Mesenchymal stem cell (in vitro differentiated cells and primary cell): Measurements from ENCODE around the gene RNF123.

Experiments
- DNase-seq: peaks from one replicate; pipeline ENCODE4 v3.0.0-alpha.2; 2013
- H2AFZ ChIP-seq: one replicate; pipeline ENCODE4 v1.6.1; 2013; ENCODE audit warnings: low read depth, mild to moderate bottlenecking, control low read depth, inconsistent platforms, low read length, moderate library complexity
- H2AK5ac ChIP-seq: 2 replicates; pipeline ENCODE4 v1.6.1; 2013; ENCODE audit warnings: low read length, moderate library complexity, mild to moderate bottlenecking, inconsistent platforms; ENCODE audit not compliant: severe bottlenecking
- H2BK120ac ChIP-seq: one replicate; pipeline ENCODE4 v1.6.1; 2013; ENCODE audit warnings: low read depth, mild to moderate bottlenecking, inconsistent platforms, low read length, moderate library complexity
- H2BK12ac ChIP-seq, 2 experiments: one replicate each; pipeline ENCODE4 v1.6.1; 2013; ENCODE audit warnings: inconsistent platforms in 2 of 2, low read length in 2 of 2, mild to moderate bottlenecking in 2 of 2, moderate library complexity in 2 of 2, control low read depth in 1 of 2
- H2BK15ac ChIP-seq: one replicate; pipeline ENCODE4 v1.6.1; 2013; ENCODE audit warnings: mild to moderate bottlenecking, low read depth, inconsistent platforms; ENCODE audit not compliant: poor library complexity, severe bottlenecking
- H2BK5ac ChIP-seq: 2 replicates; pipeline ENCODE4 v1.6.1; 2013; ENCODE audit warnings: low read depth, mild to moderate bottlenecking, low read length, control low read depth, inconsistent platforms; ENCODE audit not compliant: poor library complexity, severe bottlenecking
- H3K14ac ChIP-seq, 2 experiments: one replicate each; pipeline ENCODE4 v1.6.1; 2013; ENCODE audit warnings: inconsistent platforms in 2 of 2, low read length in 2 of 2, control low read depth in 1 of 2, mild to moderate bottlenecking in 1 of 2, moderate library complexity in 1 of 2
- H3K18ac ChIP-seq, 2 experiments: one replicate each; pipeline ENCODE4 v1.6.1; 2013; ENCODE audit warnings: inconsistent platforms in 2 of 2, low read length in 2 of 2, control low read depth in 1 of 2, low read depth in 1 of 2, mild to moderate bottlenecking in 1 of 2
- H3K23ac ChIP-seq, 2 experiments: one replicate each; pipeline ENCODE4 v1.6.1; 2013; ENCODE audit warnings: inconsistent platforms in 2 of 2, low read length in 2 of 2, mild to moderate bottlenecking in 2 of 2, moderate library complexity in 2 of 2, control low read depth in 1 of 2
- H3K27ac ChIP-seq: 2 replicates; pipeline ENCODE4 v1.5.1; 2013; ENCODE audit warnings: mild to moderate bottlenecking, moderate library complexity, low read length, control low read depth, inconsistent platforms; ENCODE audit not compliant: poor library complexity, severe bottlenecking
- H3K27me3 ChIP-seq, 2 experiments: 2 replicates each; pipeline versions ENCODE4 v1.6.1 to v1.7.0; 2013; ENCODE audit warnings: low read length in 2 of 2, mild to moderate bottlenecking in 2 of 2, moderate library complexity in 2 of 2, control low read depth in 1 of 2, inconsistent platforms in 1 of 2; ENCODE audit not compliant: control insufficient read depth in 1 of 2, insufficient read depth in 1 of 2
- H3K36me3 ChIP-seq, 2 experiments: 2 replicates each; pipeline versions ENCODE4 v1.6.1 to v1.7.0; 2013; ENCODE audit warnings: low read length in 2 of 2, control low read depth in 1 of 2, inconsistent platforms in 1 of 2, low read depth in 1 of 2, mild to moderate bottlenecking in 1 of 2; ENCODE audit not compliant: insufficient read depth in 2 of 2, control insufficient read depth in 1 of 2
- H3K4ac ChIP-seq, 2 experiments: one replicate each; pipeline ENCODE4 v1.6.1; 2013; ENCODE audit warnings: inconsistent platforms in 2 of 2, low read length in 2 of 2, mild to moderate bottlenecking in 2 of 2, moderate library complexity in 2 of 2, control low read depth in 1 of 2, low read depth in 1 of 2
- H3K4me1 ChIP-seq: 2 replicates; pipeline ENCODE4 v1.6.1; 2013; ENCODE audit warnings: low read depth, low read length, control low read depth; ENCODE audit not compliant: control insufficient read depth, insufficient read depth
- H3K4me2 ChIP-seq: 2 replicates; pipeline ENCODE4 v1.6.1; 2013; ENCODE audit warnings: low read length, mild to moderate bottlenecking, inconsistent platforms; ENCODE audit not compliant: poor library complexity, severe bottlenecking
- H3K4me3 ChIP-seq, 2 experiments: 2 replicates each; pipeline versions ENCODE4 v1.5.1 to v1.7.0; 2013; ENCODE audit warnings: low read length in 2 of 2, mild to moderate bottlenecking in 2 of 2, control low read depth in 1 of 2, low read depth in 1 of 2; ENCODE audit not compliant: insufficient read depth in 1 of 2
- H3K79me1 ChIP-seq: replicated peaks from 2 replicates; pipeline ENCODE4 v1.6.1; 2013; ENCODE audit warnings: mild to moderate bottlenecking, control low read depth, low read length, inconsistent platforms; ENCODE audit not compliant: poor library complexity, severe bottlenecking
- H3K9ac ChIP-seq: 2 replicates; pipeline ENCODE4 v1.7.0; 2013; ENCODE audit warnings: mild to moderate bottlenecking, low read length, moderate library complexity
- H3K9me3 ChIP-seq: 2 replicates; pipeline ENCODE4 v1.7.0; 2013; ENCODE audit warnings: mild to moderate bottlenecking, low read length; ENCODE audit not compliant: control insufficient read depth
- H4K8ac ChIP-seq: one replicate; pipeline ENCODE4 v1.6.1; 2013; ENCODE audit warnings: inconsistent platforms, mild to moderate bottlenecking, low read length, moderate library complexity
- H4K91ac ChIP-seq: one replicate; pipeline ENCODE4 v1.6.1; 2013; ENCODE audit warnings: mild to moderate bottlenecking, low read length, inconsistent platforms
- WGBS: methylation state at CpG from one replicate; pipeline ENCODE4 v1.1.7; 2013; ENCODE audit warnings: mixed read lengths; 5-methylcytosine and 5-hydroxymethylcytosine counted together

The RNF123 gene

DNA sequence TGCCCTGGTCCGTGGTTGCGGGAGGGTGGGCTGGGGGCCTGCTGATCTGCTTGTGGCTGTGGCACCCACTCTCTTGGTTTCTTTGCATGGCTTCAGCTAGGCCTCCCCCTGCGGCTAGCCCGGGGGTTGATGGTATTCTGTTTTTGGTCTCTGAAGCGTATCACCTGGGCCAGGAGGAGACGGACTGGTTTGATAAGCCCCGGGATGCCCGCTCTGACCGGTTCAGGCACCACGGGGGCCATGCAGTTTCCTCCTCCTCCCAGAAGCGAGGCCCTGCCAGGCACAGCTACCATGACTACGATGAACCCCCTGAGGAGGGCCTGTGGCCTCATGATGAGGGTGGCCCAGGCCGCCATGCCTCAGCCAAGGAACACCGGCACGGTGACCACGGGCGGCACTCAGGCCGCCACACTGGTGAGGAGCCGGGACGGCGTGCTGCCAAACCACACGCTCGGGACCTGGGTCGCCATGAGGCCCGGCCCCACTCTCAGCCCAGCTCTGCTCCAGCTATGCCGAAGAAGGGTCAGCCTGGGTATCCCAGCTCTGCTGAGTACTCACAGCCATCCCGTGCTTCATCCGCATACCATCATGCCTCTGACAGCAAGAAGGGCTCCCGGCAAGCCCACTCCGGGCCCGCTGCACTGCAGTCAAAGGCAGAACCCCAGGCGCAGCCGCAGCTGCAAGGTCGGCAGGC lies 26.5 kb upstream of the RNF123 start:
- peaks cover 21% of the 10 kb centered on the region for H3K4me1 ChIP-seq
- no peak overlapping the region for H2AFZ ChIP-seq
- no peak overlapping the region for H2BK120ac ChIP-seq
- H3K18ac ChIP-seq: no peak overlapping the region
- peaks cover 0 to 71% of the 10 kb centered on the region in 2 experiments for H3K27me3 ChIP-seq
- no peak overlapping the region for H3K4me3 ChIP-seq
- no peak overlapping the region for H3K4me2 ChIP-seq
- no peak overlapping the region for H3K9ac ChIP-seq
- H3K27ac ChIP-seq: no peak overlapping the region
- H4K8ac ChIP-seq: no peak overlapping the region
- H3K14ac ChIP-seq: no peak overlapping the region
- no peak overlapping the region for H2BK12ac ChIP-seq
- H3K79me1 ChIP-seq: no peaks in the 10 kb centered on the region
- no peak overlapping the region for H2AK5ac ChIP-seq
- no peak overlapping the region for H3K4ac ChIP-seq
- no peaks in the 10 kb centered on the region for H3K9me3 ChIP-seq
- DNase-seq: no peak
- no peak overlapping the region for H3K23ac ChIP-seq
- no peak overlapping the region for H4K91ac ChIP-seq
- H2BK15ac ChIP-seq: no peak overlapping the region
- WGBS: 95% methylated on average over 34 of the region's 34 CpGs
- H2BK5ac ChIP-seq: no peak overlapping the region
- no peaks in the 10 kb centered on the region for H3K36me3 ChIP-seq

GRCh38 chr3:49663831-49664230 lies 25.5 kb upstream of the RNF123 start:
- Histone ChIP-seq H2BK12ac (no peak overlapping the region), H3K4me1 (peaks cover 28% of the 10 kb centered on the region), H2AK5ac (no peak overlapping the region), H4K91ac (no peak overlapping the region), H3K9ac (no peak overlapping the region), H3K79me1 (no peaks in the 10 kb centered on the region), H3K18ac (no peak overlapping the region), H2BK5ac (no peak overlapping the region), H4K8ac (no peak overlapping the region), H3K9me3 (no peaks in the 10 kb centered on the region), H3K4me3 (no peak overlapping the region), H2BK15ac (no peak overlapping the region), H3K27me3 (peaks cover 0 to 70% of the 10 kb centered on the region in 2 experiments), H3K4me2 (no peak overlapping the region), H3K27ac (no peak overlapping the region), H3K36me3 (no peaks in the 10 kb centered on the region), H3K23ac (no peak overlapping the region), H3K4ac (no peak overlapping the region), H2BK120ac (no peak overlapping the region), H3K14ac (no peak overlapping the region), H2AFZ (no peak overlapping the region)
- WGBS: 92% methylated on average over 1 of the region's 1 CpG
- DNase-seq: no peak

DNA sequence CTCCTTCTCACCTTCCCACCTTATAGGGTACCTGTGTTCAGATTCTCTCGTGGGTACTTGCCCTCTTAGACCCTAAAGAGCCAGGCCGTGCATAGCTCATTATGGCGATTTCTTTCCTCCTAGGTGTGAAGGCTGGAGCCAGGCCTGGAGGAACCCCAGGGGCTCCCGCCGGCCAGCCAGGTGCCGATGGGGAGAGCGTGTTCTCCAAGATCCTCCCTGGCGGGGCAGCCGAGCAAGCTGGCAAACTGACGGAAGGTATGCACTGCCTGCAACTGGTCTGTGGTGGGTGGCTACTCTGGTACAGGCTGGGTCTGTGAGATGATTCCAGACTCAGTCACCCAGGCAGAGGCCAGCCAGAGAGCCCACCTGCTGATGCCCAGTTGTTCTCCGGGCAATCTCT lies 25.1 kb upstream of the RNF123 start:
- H4K8ac ChIP-seq: no peak overlapping the region
- no peak overlapping the region for H2BK120ac ChIP-seq
- H3K23ac ChIP-seq: no peak overlapping the region
- H2AFZ ChIP-seq: no peak overlapping the region
- no peak overlapping the region for H2BK12ac ChIP-seq
- H2BK15ac ChIP-seq: no peak overlapping the region
- no peak overlapping the region for H3K4me2 ChIP-seq
- H3K9ac ChIP-seq: no peak overlapping the region
- H3K4me1 ChIP-seq: peaks cover 33% of the 10 kb centered on the region
- H3K27ac ChIP-seq: no peak overlapping the region
- H3K36me3 ChIP-seq: no peaks in the 10 kb centered on the region
- no peak overlapping the region for H4K91ac ChIP-seq
- H2AK5ac ChIP-seq: no peak overlapping the region
- no peak for DNase-seq
- peaks cover 0 to 71% of the 10 kb centered on the region in 2 experiments for H3K27me3 ChIP-seq
- no peak overlapping the region for H3K4me3 ChIP-seq
- no peak overlapping the region for H3K4ac ChIP-seq
- no peak overlapping the region for H3K18ac ChIP-seq
- H3K79me1 ChIP-seq: no peaks in the 10 kb centered on the region
- H3K14ac ChIP-seq: no peak overlapping the region
- H3K9me3 ChIP-seq: no peaks in the 10 kb centered on the region
- H2BK5ac ChIP-seq: no peak overlapping the region
- WGBS: 88% methylated on average over 11 of the region's 11 CpGs

DNA sequence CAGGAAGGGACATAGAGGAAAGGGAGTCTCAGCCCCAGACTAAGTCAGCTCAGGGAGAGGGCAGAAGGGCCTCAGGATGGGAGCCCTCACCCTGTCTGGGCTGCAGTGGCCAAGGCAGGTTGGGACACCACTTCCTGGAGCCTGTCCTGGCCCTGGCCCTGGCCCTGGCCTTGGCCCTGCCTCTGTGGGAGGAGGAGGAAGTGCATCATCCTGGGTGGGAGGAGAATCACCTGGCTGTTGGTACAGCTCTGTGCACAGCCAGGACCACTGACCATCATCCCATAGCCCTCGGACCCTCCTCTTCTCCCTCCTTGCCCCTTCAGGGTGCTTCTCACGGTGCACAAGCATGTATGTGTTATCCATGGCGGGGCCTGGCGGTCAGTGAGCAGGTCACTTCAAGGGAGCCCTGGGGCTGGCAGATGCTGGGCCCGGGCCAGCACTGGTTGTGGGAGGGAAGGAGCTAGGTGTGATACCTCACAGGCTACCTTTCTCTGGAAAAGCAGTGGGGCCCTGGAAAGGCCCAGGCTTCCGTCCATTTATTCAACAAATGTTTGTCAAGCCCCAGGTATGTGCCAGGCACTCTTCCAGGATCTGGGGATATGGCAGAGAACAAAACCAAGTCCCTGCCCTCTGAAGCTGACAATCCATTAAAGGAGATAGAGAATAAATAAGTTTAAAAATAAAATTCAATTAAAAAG lies 23.4 kb upstream of the RNF123 start:
- Histone ChIP-seq H2AK5ac (no peak overlapping the region), H3K14ac (no peak overlapping the region), H4K8ac (no peak overlapping the region), H2BK5ac (no peak overlapping the region), H3K27me3 (peaks cover 0 to 60% of the 10 kb centered on the region in 2 experiments), H3K9me3 (no peaks in the 10 kb centered on the region), H2AFZ (no peak overlapping the region), H2BK120ac (no peak overlapping the region), H3K79me1 (no peaks in the 10 kb centered on the region), H3K18ac (no peak overlapping the region), H3K9ac (no peak overlapping the region), H2BK12ac (no peak overlapping the region), H2BK15ac (no peak overlapping the region), H3K4me2 (no peak overlapping the region), H4K91ac (no peak overlapping the region), H3K4me1 (peaks cover 35% of the 10 kb centered on the region), H3K4ac (no peak overlapping the region), H3K4me3 (no peak overlapping the region), H3K36me3 (no peaks in the 10 kb centered on the region), H3K27ac (no peak overlapping the region), H3K23ac (no peak overlapping the region)
- no peak for DNase-seq
- WGBS: 89% methylated on average over 6 of the region's 6 CpGs
